Thyroid gland (tissue), 4 donors: ENCODE data around the gene VPS52. TPM values are rescaled to one million over a fixed set of nuclear protein-coding genes. Genes with fewer than 3 reads are reported as not detected.

Source experiments
- DNase-seq, 2 donors: peaks; one replicate each; pipeline ENCODE4 v3.0.0-alpha.2; 2019
- H3K27ac ChIP-seq, 3 donors: fragments of 200-600 bp; sonication (generic); 1 replicate in 2 of 3; 2 replicates in 1 of 3; pipeline ENCODE4 v1.5.1; 2016 to 2019; ENCODE audit warnings: mild to moderate bottlenecking in 1 of 3, moderate library complexity in 1 of 3
- H3K27me3 ChIP-seq: fragments of 200-600 bp; sonication (generic); one replicate; pipeline ENCODE4 v1.5.1; 2019
- H3K36me3 ChIP-seq, 2 donors: fragments of 200-600 bp; sonication (generic); one replicate each; pipeline ENCODE4 v1.5.1; 2016 to 2019
- H3K4me1 ChIP-seq, 2 donors: fragments of 200-600 bp; sonication (generic); one replicate each; pipeline ENCODE4 v1.5.1; 2017 to 2019
- H3K4me3 ChIP-seq, 3 donors: fragments of 200-600 bp; sonication (generic); replicated peaks in 1 of 3; 1 replicate in 2 of 3; 2 replicates in 1 of 3; pipeline ENCODE4 v1.5.1; 2016; ENCODE audit warnings: mild to moderate bottlenecking in 1 of 3
- H3K9me3 ChIP-seq: fragments of 200-600 bp; sonication (generic); one replicate; pipeline ENCODE4 v1.5.1; 2017
- CTCF ChIP-seq, 6 experiments: fragments of 200-600 bp in 3 of 6; fragments of 450-650 bp in 3 of 6; sonication (generic) in 3 of 6; IDR thresholded peaks; one replicate each; pipeline ENCODE4 v1.5.1; 2016 to 2019; ENCODE audit warnings: antibody characterized with exemption in 6 of 6, mild to moderate bottlenecking in 2 of 6, inconsistent platforms in 1 of 6, moderate library complexity in 1 of 6
- POLR2A ChIP-seq, 2 donors: fragments of 450-650 bp; IDR thresholded peaks; one replicate each; pipeline ENCODE4 v1.6.1; 2017; ENCODE audit warnings: antibody characterized with exemption in 2 of 2, mild to moderate bottlenecking in 2 of 2, moderate library complexity in 1 of 2
- WGBS, 2 donors: methylation state at CpG; one replicate each; pipeline ENCODE4 v1.1.5; 2017; 5-methylcytosine and 5-hydroxymethylcytosine counted together
- intact Hi-C: fragments of 100-400 bp; cut with DNase I; formaldehyde crosslinking; loops from one replicate; pipeline ENCODE4 v1.15.1; 2023
- microRNA counts, 2 donors: library from miRNA; unstranded; fragments of <30 nt; microRNA quantifications; one replicate each; lab custom pipeline; 2016 to 2017
- microRNA-seq: library from miRNA; unstranded; fragments of <30 nt; microRNA quantifications from one replicate; pipeline ENCODE4, GENCODE V29; 2016
- small RNA-seq: library from RNA; depleted of rRNA; stranded (forward); fragments of <200 nt; gene quantifications from one replicate; pipeline ENCODE3, GENCODE V24; 2016
- total RNA-seq, 4 donors: library from RNA; depleted of rRNA; stranded (reverse); fragments of >200 nt; gene quantifications; one replicate each; pipeline ENCODE4 v1.2.3, GENCODE V29; 2016

Gene VPS52
- total RNA-seq, 4 donors from 2014 or later: 45.5 to 64.8 (median 54.8) TPM

- no peak for DNase-seq
- Histone ChIP-seq H3K27ac (no peak overlapping the region), H3K27me3 (no peaks in the 10 kb centered on the region), H3K9me3 (no peaks in the 10 kb centered on the region), H3K4me1 (peaks cover 44 to 48% of the 10 kb centered on the region in 2 donors), H3K36me3 (peaks cover 13 to 16% of the 10 kb centered on the region in 2 donors), H3K4me3 (peak overlapping the region in 1 of 3 donors; percentile 63)
- 2 to 7% methylated on average over 4 of the region's 4 CpGs for WGBS, 2 donors
- TF ChIP-seq CTCF (IDR thresholded peaks at IDR 0.05) (no peak), POLR2A (IDR thresholded peaks at IDR 0.05) (no peak)
- intact Hi-C loops: loop anchor here (10.0 kb wide), 1 partner anchor 221 kb away; the partner anchor contains the start of gene SYNGAP1
Observed at GRCh38 chr6:33204165-33204414, 67.6 kb downstream of the VPS52 start.

- Histone ChIP-seq H3K36me3 (peaks cover 13 to 16% of the 10 kb centered on the region in 2 donors), H3K4me3 (no peak overlapping the region), H3K9me3 (no peaks in the 10 kb centered on the region), H3K27me3 (no peaks in the 10 kb centered on the region), H3K4me1 (peaks cover 44 to 53% of the 10 kb centered on the region in 2 donors), H3K27ac (no peak overlapping the region)
- intact Hi-C loops: loop anchor here (10.0 kb wide), 1 partner anchor 221 kb away; the partner anchor contains the start of gene SYNGAP1
- DNase-seq: no peak
- WGBS, 2 donors: 88 to 94% methylated on average over 5 to 7 of the region's 7 CpGs
- no peak for TF ChIP-seq CTCF (IDR thresholded peaks at IDR 0.05)
- no peak for TF ChIP-seq POLR2A (IDR thresholded peaks at IDR 0.05)
Observed at GRCh38 chr6:33203443-33204164, 68.1 kb downstream of the VPS52 start.

GRCh38 chr6:33202799-33203198, 68.9 kb downstream of the VPS52 start:
- no peaks in the 10 kb centered on the region for H3K9me3 ChIP-seq
- intact Hi-C loops: loop anchor here (10.0 kb wide), 1 partner anchor 222 kb away; the partner anchor contains the start of gene SYNGAP1
- WGBS, 2 donors: 83 to 91% methylated on average over 6 of the region's 6 CpGs
- peaks cover 44 to 61% of the 10 kb centered on the region in 2 donors for H3K4me1 ChIP-seq
- no peaks in the 10 kb centered on the region for H3K27me3 ChIP-seq
- H3K4me3 ChIP-seq: no peak overlapping the region
- DNase-seq: no peak
- H3K27ac ChIP-seq: no peak overlapping the region
- TF ChIP-seq POLR2A (IDR thresholded peaks at IDR 0.05): no peak
- H3K36me3 ChIP-seq: peaks cover 16% of the 10 kb centered on the region in 2 donors

GRCh38 chr6:33201935-33202334, 69.7 kb downstream of the VPS52 start:
- Histone ChIP-seq H3K9me3 (no peaks in the 10 kb centered on the region), H3K27ac (no peak overlapping the region), H3K4me3 (peak overlapping the region in 1 of 3 donors; percentile 79), H3K4me1 (peaks cover 38 to 61% of the 10 kb centered on the region in 2 donors), H3K27me3 (no peaks in the 10 kb centered on the region), H3K36me3 (peaks cover 22 to 24% of the 10 kb centered on the region in 2 donors)
- TF ChIP-seq CTCF (IDR thresholded peaks at IDR 0.05) (no peak), POLR2A (IDR thresholded peaks at IDR 0.05) (no peak)
- no peak for DNase-seq
- intact Hi-C loops: loop anchor here (2.0 to 10.0 kb wide), 2 partner anchors 47 to 223 kb away; partner anchors contain the start of gene SYNGAP1
- WGBS, 2 donors: 79 to 82% methylated on average over 6 of the region's 6 CpGs

- 3 to 4% methylated on average over 12 to 13 of the region's 14 CpGs for WGBS, 2 donors
- peaks cover 29 to 30% of the 10 kb centered on the region in 2 donors for H3K36me3 ChIP-seq
- H3K4me3 ChIP-seq: peak overlapping the region; percentile 63 to 84 (median 79)
- DNase-seq: no peak
- H3K27me3 ChIP-seq: no peaks in the 10 kb centered on the region
- TF ChIP-seq CTCF (IDR thresholded peaks at IDR 0.05): no peak
- TF ChIP-seq POLR2A (IDR thresholded peaks at IDR 0.05): no peak
- intact Hi-C loops: loop anchor here (2.0 to 10.0 kb wide), 2 partner anchors 48 to 224 kb away; partner anchors contain the start of gene SYNGAP1
- no peaks in the 10 kb centered on the region for H3K9me3 ChIP-seq
- peaks cover 38 to 59% of the 10 kb centered on the region in 2 donors for H3K4me1 ChIP-seq
- peak overlapping the region; percentile 64 to 96 (median 75) for H3K27ac ChIP-seq
Observed at GRCh38 chr6:33201147-33201545, 70.5 kb downstream of the VPS52 start.

MicroRNAs encoded within 50 kb of the gene (microRNA counts, 767-probe panel; counts per million panel counts)
- microRNA hsa-miR-219-1-3p (lab: Ali Mortazavi, UCI) (0 counts per million in 2 donors), microRNA hsa-miR-219-5p (lab: Ali Mortazavi, UCI) (0 to 1,912 counts per million in 2 donors)

Small RNA genes within 50 kb of the gene (microRNA-seq; reads per million reads assigned to microRNA genes)
- gene MIR219A1: 1.8 reads per million
- gene MIR6834: not detected
- not detected for gene MIR6873

Small RNA genes within 50 kb of the gene (small RNA-seq; reads per million reads assigned to genes)
- 0.75 reads per million for gene MIR219A1

Other genes with a start within 250 kb of the VPS52 start
- 100 to 1,000 TPM in 1 of 4 donors, 10 to 100 TPM in 3; 15.4 to 172 (median 67.6) TPM for gene HLA-DPA1, start 198.2 kb downstream of the VPS52 start, total RNA-seq
- gene HLA-DPB1, start 195.9 kb downstream of the VPS52 start, total RNA-seq: 10 to 100 TPM; 33.8 to 44.7 (median 41.0) TPM
- gene COL11A2, start 79.4 kb downstream of the VPS52 start, total RNA-seq: 1 to 10 TPM in 3 of 4 donors, under 1 TPM in 1; 0.68 to 2.8 (median 2.0) TPM
- gene RXRB, start 71.2 kb downstream of the VPS52 start, total RNA-seq: 10 to 100 TPM; 29.6 to 46.8 (median 41.2) TPM
- gene SLC39A7, start 71.0 kb downstream of the VPS52 start, total RNA-seq: 100 to 1,000 TPM in 3 of 4 donors, 10 to 100 TPM in 1; 90.8 to 191 (median 153) TPM
- 10 to 100 TPM; 30.2 to 79.4 (median 40.9) TPM for gene HSD17B8, start 67.2 kb downstream of the VPS52 start, total RNA-seq
- gene RING1, start 63.4 kb downstream of the VPS52 start, total RNA-seq: 10 to 100 TPM; 20.3 to 40.2 (median 24.7) TPM
- gene RPS18, start 199 bp upstream of the VPS52 start, total RNA-seq: 1,000 to 10,000 TPM; 1,790 to 3,429 (median 2,432) TPM
- gene B3GALT4, start 5.2 kb upstream of the VPS52 start, total RNA-seq: 10 to 100 TPM; 10.5 to 19.8 (median 16.4) TPM
- gene WDR46, start 17.4 kb upstream of the VPS52 start, total RNA-seq: 10 to 100 TPM; 25.8 to 63.9 (median 45.2) TPM
- gene PFDN6, start 17.7 kb upstream of the VPS52 start, total RNA-seq: 10 to 100 TPM; 29.1 to 51.9 (median 35.6) TPM
- 10 to 100 TPM; 66.8 to 78.5 (median 71.3) TPM for gene RGL2, start 27.1 kb upstream of the VPS52 start, total RNA-seq
- 100 to 1,000 TPM in 3 of 4 donors, 10 to 100 TPM in 1; 86.4 to 151 (median 132) TPM for gene TAPBP, start 42.2 kb upstream of the VPS52 start, total RNA-seq
- gene ZBTB22, start 45.9 kb upstream of the VPS52 start, total RNA-seq: 10 to 100 TPM; 17.9 to 30.3 (median 26.3) TPM
- 10 to 100 TPM; 33.7 to 53.2 (median 38.9) TPM for gene DAXX, start 51.1 kb upstream of the VPS52 start, total RNA-seq
- 1 to 10 TPM in 2 of 4 donors, under 1 TPM in 2; 0.13 to 4.3 (median 0.91) TPM for gene KIFC1, start 119.9 kb upstream of the VPS52 start, total RNA-seq
- 100 to 1,000 TPM in 1 of 4 donors, 10 to 100 TPM in 3; 75.3 to 109 (median 88.5) TPM for gene PHF1, start 139.1 kb upstream of the VPS52 start, total RNA-seq
- 100 to 1,000 TPM; 165 to 296 (median 257) TPM for gene CUTA, start 146.2 kb upstream of the VPS52 start, total RNA-seq
- 10 to 100 TPM in 3 of 4 donors, 1 to 10 TPM in 1; 10.0 to 15.3 (median 12.2) TPM for gene SYNGAP1, start 148.2 kb upstream of the VPS52 start, total RNA-seq
- 1 to 10 TPM; 4.1 to 5.9 (median 4.6) TPM for gene ZBTB9, start 182.7 kb upstream of the VPS52 start, total RNA-seq